ENCODE data around the gene TRAK2. TPM values are rescaled to one million over a fixed set of nuclear protein-coding genes. Genes with fewer than 3 reads are reported as not detected.

Gene TRAK2
- total and polyA plus RNA-seq, 9 of the 15 experiments (the other 6 are each of a cell fraction or from before 2014, with no cell fraction given) = 3.4 to 10.4 (median 7.3) TPM

DNA sequence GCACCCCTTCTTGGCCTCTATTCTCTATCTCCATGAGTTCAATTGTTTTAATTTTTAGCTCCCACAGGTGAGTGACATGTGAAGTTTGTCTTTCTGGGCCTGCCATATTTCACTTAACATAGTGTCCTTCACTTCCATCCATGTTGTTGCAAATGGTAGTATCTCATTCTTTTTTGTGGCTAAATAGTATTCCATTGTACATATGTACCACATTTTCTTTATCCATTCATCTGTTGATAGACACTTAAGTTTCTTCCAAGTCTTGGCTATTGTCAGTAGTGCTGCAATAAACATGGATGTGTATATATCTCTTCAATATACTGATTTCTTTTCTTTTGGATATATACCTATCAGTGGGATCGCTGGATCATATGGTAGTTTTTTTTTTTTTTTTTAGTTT is 9.3 kb upstream of the TRAK2 start:
- no peak overlapping the region for H3K27ac ChIP-seq (ENCODE audit: extremely low read depth, low read depth, low read length)
- H3K9me3 ChIP-seq (replicated peaks; ENCODE audit: control insufficient read depth, insufficient read depth, low read depth, low read length) = no peaks in the 10 kb centered on the region
- no peak for DNase-seq (ENCODE audit: extremely low read depth in 1 of 4, low spot score in 3 of 4)
- H3K79me2 ChIP-seq (ENCODE audit: control insufficient read depth, insufficient read depth, low read length) = no peaks in the 10 kb centered on the region
- no peaks in the 10 kb centered on the region for H4K20me1 ChIP-seq (replicated peaks; ENCODE audit: control insufficient read depth, insufficient read depth, low read length)
- H3K27me3 ChIP-seq (ENCODE audit: control insufficient read depth in 2 of 2, insufficient read depth in 2 of 2, low read length in 2 of 2) = no peaks in the 10 kb centered on the region
- no peaks in the 10 kb centered on the region for H3K9me1 ChIP-seq (ENCODE audit: control insufficient read depth, insufficient read depth, low read length)
- no peak overlapping the region for H3K9ac ChIP-seq (ENCODE audit: insufficient read depth in 1 of 2, low read depth in 2 of 2, low read length in 2 of 2)
- ChIA-PET CTCF (ENCODE audit: low intra/inter-chr PET ratio) (no interaction called here), POLR2A (no interaction called here)
- no peak overlapping the region for H2AFZ ChIP-seq (ENCODE audit: low read depth, low read length)
- TF ChIP-seq SIN3B (IDR thresholded peaks at IDR 0.05; ENCODE audit: low read depth) = no peak
- TF ChIP-seq SP1 (CRISPR knock-in tag; IDR thresholded peaks at IDR 0.05) = no peak
- no peak for ATAC-seq
- no peaks in the 10 kb centered on the region for H3K36me3 ChIP-seq (ENCODE audit: control insufficient read depth, insufficient read depth, low read length)
- in situ Hi-C loops (cut with MboI) = no loop called here
- H3K4me3 ChIP-seq = no peak overlapping the region
- no TSS peak for BruUV-seq (replicated peaks)
- 75% methylated on average over 1 of the region's 1 CpG for WGBS (ENCODE audit: insufficient coverage, low coverage, missing lambda C conversion rate)
- H3K4me1 ChIP-seq (replicated peaks in 1 of 2; ENCODE audit: control insufficient read depth in 2 of 2, insufficient read depth in 2 of 2, low read length in 2 of 2) = no peaks in the 10 kb centered on the region
- FAIRE-seq = no peak
- intact Hi-C loops (cut with micrococcal nuclease) = no loop called here
- H3K4me2 ChIP-seq (ENCODE audit: insufficient read depth, low read length) = no peak overlapping the region

DNA sequence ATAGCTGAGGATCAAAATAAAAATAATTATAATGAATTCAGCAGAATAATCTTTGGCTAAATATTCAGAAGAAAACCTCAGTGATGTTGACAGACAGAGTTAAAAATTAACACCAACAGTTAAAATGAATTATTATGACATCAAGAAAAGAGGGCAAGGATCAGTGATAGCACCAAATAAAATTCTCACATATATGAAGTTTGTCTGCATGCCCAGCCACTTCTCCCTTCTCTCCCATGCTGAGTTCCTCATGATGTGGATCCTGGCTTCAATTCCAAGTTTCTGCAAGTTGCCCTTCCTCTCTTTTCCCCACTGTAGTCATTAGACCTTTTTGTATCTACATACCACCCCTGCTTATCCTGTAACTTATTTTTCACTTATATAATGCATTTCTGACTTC is 7.1 kb upstream of the TRAK2 start:
- Histone ChIP-seq H3K79me2 (ENCODE audit: control insufficient read depth, insufficient read depth, low read length) (no peaks in the 10 kb centered on the region), H4K20me1 (replicated peaks; ENCODE audit: control insufficient read depth, insufficient read depth, low read length) (no peaks in the 10 kb centered on the region), H3K4me2 (ENCODE audit: insufficient read depth, low read length) (no peak overlapping the region), H3K4me1 (replicated peaks in 1 of 2; ENCODE audit: control insufficient read depth in 2 of 2, insufficient read depth in 2 of 2, low read length in 2 of 2) (no peaks in the 10 kb centered on the region), H3K4me3 (no peak overlapping the region), H3K9me1 (ENCODE audit: control insufficient read depth, insufficient read depth, low read length) (no peaks in the 10 kb centered on the region), H2AFZ (ENCODE audit: low read depth, low read length) (no peak overlapping the region), H3K27me3 (ENCODE audit: control insufficient read depth in 2 of 2, insufficient read depth in 2 of 2, low read length in 2 of 2) (no peaks in the 10 kb centered on the region), H3K9ac (ENCODE audit: insufficient read depth in 1 of 2, low read depth in 2 of 2, low read length in 2 of 2) (no peak overlapping the region), H3K27ac (ENCODE audit: extremely low read depth, low read depth, low read length) (no peak overlapping the region), H3K36me3 (ENCODE audit: control insufficient read depth, insufficient read depth, low read length) (no peaks in the 10 kb centered on the region), H3K9me3 (replicated peaks; ENCODE audit: control insufficient read depth, insufficient read depth, low read depth, low read length) (no peaks in the 10 kb centered on the region)
- TF ChIP-seq ZNF175 (CRISPR knock-in tag; IDR thresholded peaks at IDR 0.05; ENCODE audit: low read depth) (no peak), RNF2 (IDR thresholded peaks at IDR 0.05) (no peak)
- ATAC-seq (no peak), FAIRE-seq (no peak), DNase-seq (ENCODE audit: extremely low read depth in 1 of 4, low spot score in 3 of 4) (no peak)
- in situ Hi-C loops (cut with MboI) = no loop called here
- POLR2A ChIA-PET = no interaction called here
- CTCF ChIA-PET (ENCODE audit: low intra/inter-chr PET ratio) = no interaction called here
- intact Hi-C loops (cut with micrococcal nuclease) = no loop called here
- BruUV-seq (replicated peaks) = no TSS peak

All from K562 (cell line).